Activated CD4-positive, alpha-beta T cell treated with anti-CD3 and anti-CD28 coated beads, Interleukin-2, amount 10 ng/mL, durations not matched to agents 7 days and 5 days (primary cell): ENCODE data around the gene SNTG2. TPM values are rescaled to one million over a fixed set of nuclear protein-coding genes. Genes with fewer than 3 reads are reported as not detected.

Source experiments
- CTCF ChIA-PET: fragments of 350-600 bp; sonication (Branson Sonifier 250); formaldehyde crosslinking; loops from one replicate; lab custom pipeline; 2021; ENCODE audit warnings: antibody characterized with exemption; lab: Charles Lee
- POLR2A ChIA-PET: fragments of 350-600 bp; sonication (Branson Sonifier 250); formaldehyde crosslinking; loops from one replicate; lab custom pipeline; 2021; ENCODE audit warnings: antibody characterized with exemption; lab: Charles Lee
- DNase-seq: peaks from one replicate; pipeline ENCODE4 v3.0.0-alpha.2; 2020
- H3K27ac Mint-ChIP-seq: one replicate; pipeline ENCODE4 v1.8.0; 2021; ENCODE audit warnings: mild to moderate bottlenecking, moderate library complexity, mixed read lengths
- H3K27me3 Mint-ChIP-seq: one replicate; pipeline ENCODE4 v1.8.0; 2021; ENCODE audit warnings: mixed read lengths
- H3K36me3 Mint-ChIP-seq: one replicate; pipeline ENCODE4 v1.8.0; 2021; ENCODE audit warnings: low read depth, mixed read lengths
- H3K4me1 Mint-ChIP-seq: one replicate; pipeline ENCODE4 v1.8.0; 2021; ENCODE audit warnings: mixed read lengths
- H3K4me3 Mint-ChIP-seq: one replicate; pipeline ENCODE4 v1.8.0; 2021; ENCODE audit warnings: mild to moderate bottlenecking, moderate library complexity, mixed read lengths
- H3K9me3 Mint-ChIP-seq: one replicate; pipeline ENCODE4 v1.8.0; 2021; ENCODE audit warnings: mixed read lengths
- total RNA-seq, 2 experiments: library from RNA; stranded (reverse); gene quantifications; one replicate each; pipeline ENCODE4 v1.2.3, GENCODE V29; 2021

Gene SNTG2
- total RNA-seq, 2 experiments from 2014 or later, result not detected

GRCh38 chr2:1319393-1319792 is 368.7 kb downstream of the SNTG2 start:
- peaks cover 3% of the 10 kb centered on the region for H3K9me3 Mint-ChIP-seq
- no peaks in the 10 kb centered on the region for H3K27me3 Mint-ChIP-seq
- no peak overlapping the region for H3K4me3 Mint-ChIP-seq
- DNase-seq, result no peak
- no peaks in the 10 kb centered on the region for H3K36me3 Mint-ChIP-seq
- POLR2A ChIA-PET, result no interaction called here
- no peaks in the 10 kb centered on the region for H3K4me1 Mint-ChIP-seq
- H3K27ac Mint-ChIP-seq, result no peak overlapping the region
- CTCF ChIA-PET, result no interaction called here

- no peak for DNase-seq
- H3K36me3 Mint-ChIP-seq, result no peaks in the 10 kb centered on the region
- no peaks in the 10 kb centered on the region for H3K9me3 Mint-ChIP-seq
- no peak overlapping the region for H3K27ac Mint-ChIP-seq
- H3K4me1 Mint-ChIP-seq, result no peaks in the 10 kb centered on the region
- no peaks in the 10 kb centered on the region for H3K27me3 Mint-ChIP-seq
- ChIA-PET POLR2A (no interaction called here), CTCF (no interaction called here)
- H3K4me3 Mint-ChIP-seq, result no peak overlapping the region
Observed at GRCh38 chr2:1321321-1321720, 370.7 kb downstream of the SNTG2 start.

GRCh38 chr2:1324884-1325283 is 374.2 kb downstream of the SNTG2 start:
- H3K27ac Mint-ChIP-seq, result no peak overlapping the region
- H3K4me1 Mint-ChIP-seq, result no peaks in the 10 kb centered on the region
- DNase-seq, result no peak
- no peak overlapping the region for H3K4me3 Mint-ChIP-seq
- POLR2A ChIA-PET, result no interaction called here
- H3K9me3 Mint-ChIP-seq, result no peaks in the 10 kb centered on the region
- CTCF ChIA-PET, result no interaction called here
- no peaks in the 10 kb centered on the region for H3K27me3 Mint-ChIP-seq
- no peaks in the 10 kb centered on the region for H3K36me3 Mint-ChIP-seq

- no peaks in the 10 kb centered on the region for H3K4me1 Mint-ChIP-seq
- no peak overlapping the region for H3K4me3 Mint-ChIP-seq
- POLR2A ChIA-PET, result no interaction called here
- DNase-seq, result no peak
- H3K27ac Mint-ChIP-seq, result no peak overlapping the region
- CTCF ChIA-PET, result no interaction called here
- no peaks in the 10 kb centered on the region for H3K9me3 Mint-ChIP-seq
- H3K27me3 Mint-ChIP-seq, result no peaks in the 10 kb centered on the region
- H3K36me3 Mint-ChIP-seq, result no peaks in the 10 kb centered on the region
Observed at GRCh38 chr2:1328684-1329083, 378.0 kb downstream of the SNTG2 start.

GRCh38 chr2:1339388-1340140 is 388.9 kb downstream of the SNTG2 start:
- no peak for DNase-seq
- H3K9me3 Mint-ChIP-seq, result no peaks in the 10 kb centered on the region

GRCh38 chr2:1340141-1340512 is 389.5 kb downstream of the SNTG2 start:
- Mint-ChIP-seq H3K9me3 (no peaks in the 10 kb centered on the region), H3K36me3 (no peaks in the 10 kb centered on the region), H3K27ac (no peak overlapping the region), H3K27me3 (peaks cover 17% of the 10 kb centered on the region), H3K4me1 (no peaks in the 10 kb centered on the region), H3K4me3 (no peak overlapping the region)
- POLR2A ChIA-PET, result no interaction called here
- CTCF ChIA-PET, result no interaction called here
- no peak for DNase-seq

More at GRCh38 chr2:1339388-1340140, 388.9 kb downstream of the SNTG2 start:
- H3K27me3 Mint-ChIP-seq, result peaks cover 17% of the 10 kb centered on the region
- H3K4me1 Mint-ChIP-seq, result no peaks in the 10 kb centered on the region
- POLR2A ChIA-PET, result no interaction called here
- H3K4me3 Mint-ChIP-seq, result no peak overlapping the region
- no peaks in the 10 kb centered on the region for H3K36me3 Mint-ChIP-seq
- CTCF ChIA-PET, result no interaction called here
- no peak overlapping the region for H3K27ac Mint-ChIP-seq

GRCh38 chr2:1341404-1342120 is 390.9 kb downstream of the SNTG2 start:
- H3K4me3 Mint-ChIP-seq, result no peak overlapping the region
- ChIA-PET POLR2A (no interaction called here), CTCF (no interaction called here)
- DNase-seq, result no peak
- H3K9me3 Mint-ChIP-seq, result no peaks in the 10 kb centered on the region
- H3K4me1 Mint-ChIP-seq, result no peaks in the 10 kb centered on the region
- H3K27me3 Mint-ChIP-seq, result peaks cover 17% of the 10 kb centered on the region
- H3K36me3 Mint-ChIP-seq, result no peaks in the 10 kb centered on the region
- H3K27ac Mint-ChIP-seq, result no peak overlapping the region

GRCh38 chr2:1348789-1349188 is 398.1 kb downstream of the SNTG2 start:
- POLR2A ChIA-PET, result no interaction called here
- no peak for DNase-seq
- no peak overlapping the region for H3K27ac Mint-ChIP-seq
- H3K36me3 Mint-ChIP-seq, result no peaks in the 10 kb centered on the region
- H3K27me3 Mint-ChIP-seq, result no peaks in the 10 kb centered on the region
- CTCF ChIA-PET, result no interaction called here
- H3K9me3 Mint-ChIP-seq, result peaks cover 18% of the 10 kb centered on the region
- no peaks in the 10 kb centered on the region for H3K4me1 Mint-ChIP-seq
- H3K4me3 Mint-ChIP-seq, result no peak overlapping the region

- no peaks in the 10 kb centered on the region for H3K36me3 Mint-ChIP-seq
- H3K4me1 Mint-ChIP-seq, result no peaks in the 10 kb centered on the region
- no peak overlapping the region for H3K4me3 Mint-ChIP-seq
- no peaks in the 10 kb centered on the region for H3K27me3 Mint-ChIP-seq
- peaks cover 18% of the 10 kb centered on the region for H3K9me3 Mint-ChIP-seq
- DNase-seq, result no peak
- CTCF ChIA-PET, result no interaction called here
- POLR2A ChIA-PET, result no interaction called here
- H3K27ac Mint-ChIP-seq, result no peak overlapping the region
Observed at GRCh38 chr2:1350111-1350510, 399.5 kb downstream of the SNTG2 start.

- Mint-ChIP-seq H3K4me1 (no peaks in the 10 kb centered on the region), H3K36me3 (no peaks in the 10 kb centered on the region), H3K9me3 (peaks cover 12% of the 10 kb centered on the region), H3K4me3 (no peak overlapping the region), H3K27me3 (no peaks in the 10 kb centered on the region), H3K27ac (no peak overlapping the region)
- ChIA-PET CTCF (no interaction called here), POLR2A (no interaction called here)
- DNase-seq, result no peak
Observed at GRCh38 chr2:1353124-1353523, 402.5 kb downstream of the SNTG2 start.

GRCh38 chr2:1353543-1353942 is 402.9 kb downstream of the SNTG2 start:
- Mint-ChIP-seq H3K9me3 (peaks cover 10% of the 10 kb centered on the region), H3K36me3 (no peaks in the 10 kb centered on the region), H3K27ac (no peak overlapping the region), H3K27me3 (no peaks in the 10 kb centered on the region), H3K4me1 (no peaks in the 10 kb centered on the region), H3K4me3 (no peak overlapping the region)
- ChIA-PET POLR2A (no interaction called here), CTCF (no interaction called here)
- no peak for DNase-seq

GRCh38 chr2:1360144-1360543 is 409.5 kb downstream of the SNTG2 start:
- H3K36me3 Mint-ChIP-seq, result no peaks in the 10 kb centered on the region
- H3K27ac Mint-ChIP-seq, result no peak overlapping the region
- H3K4me1 Mint-ChIP-seq, result no peaks in the 10 kb centered on the region
- ChIA-PET CTCF (no interaction called here), POLR2A (no interaction called here)
- DNase-seq, result no peak
- no peaks in the 10 kb centered on the region for H3K9me3 Mint-ChIP-seq
- no peak overlapping the region for H3K4me3 Mint-ChIP-seq
- H3K27me3 Mint-ChIP-seq, result no peaks in the 10 kb centered on the region

GRCh38 chr2:1360557-1361250 is 410.1 kb downstream of the SNTG2 start:
- H3K27ac Mint-ChIP-seq, result no peak overlapping the region
- no peaks in the 10 kb centered on the region for H3K36me3 Mint-ChIP-seq
- ChIA-PET CTCF (no interaction called here), POLR2A (no interaction called here)
- no peak overlapping the region for H3K4me3 Mint-ChIP-seq
- no peaks in the 10 kb centered on the region for H3K27me3 Mint-ChIP-seq
- no peaks in the 10 kb centered on the region for H3K9me3 Mint-ChIP-seq
- no peak for DNase-seq
- no peaks in the 10 kb centered on the region for H3K4me1 Mint-ChIP-seq
